AG10803 (cell line): ENCODE data around the gene OR2AG1.

Experiments
- DNase-seq: peaks from one replicate; pipeline ENCODE4 v3.0.0; 2010; ENCODE audit warnings: low read depth
- H3K4me3 ChIP-seq: 2 replicates; pipeline ENCODE4 v1.5.1; 2011; ENCODE audit warnings: mild to moderate bottlenecking, low read length, control low read depth
- TF ChIP-seq, protein P1 (sequence below): conservative IDR thresholded peaks from 2 replicates; pipeline ENCODE4 v1.5.1; 2011; ENCODE audit warnings: mild to moderate bottlenecking, low read length, control low read depth, inconsistent platforms

OR2AG1 gene

DNA sequence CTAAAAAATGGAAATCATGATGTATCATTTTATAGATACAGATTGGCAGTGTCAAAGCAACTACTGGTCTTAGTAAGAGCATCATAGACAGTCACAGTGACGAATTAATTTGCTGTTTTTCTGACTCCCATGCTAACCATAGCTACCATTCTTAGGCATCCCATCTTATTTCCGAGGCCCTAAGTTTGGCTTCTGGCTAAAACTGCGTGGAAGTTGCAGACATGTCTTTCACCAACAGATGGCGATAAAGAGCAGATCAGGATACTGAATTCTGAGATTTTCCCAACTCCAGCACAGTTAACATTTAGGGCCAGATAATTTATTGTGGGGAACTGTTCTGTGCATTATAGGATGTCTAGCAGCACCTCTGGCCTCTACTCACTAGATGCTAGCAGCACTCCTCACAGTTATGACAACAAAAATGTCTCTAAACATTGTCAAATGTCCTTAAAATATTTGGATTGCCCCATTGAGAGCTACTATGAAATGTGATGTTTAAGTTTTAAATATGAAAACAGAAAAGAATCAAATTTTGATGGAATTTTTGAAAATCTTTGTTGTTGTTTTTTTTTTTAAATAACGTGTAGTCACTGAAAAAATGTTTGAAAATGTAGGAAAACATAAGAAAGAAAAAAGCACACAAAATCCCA, 27.4 kb upstream of the OR2AG1 start:
- TF ChIP-seq, protein P1, sequence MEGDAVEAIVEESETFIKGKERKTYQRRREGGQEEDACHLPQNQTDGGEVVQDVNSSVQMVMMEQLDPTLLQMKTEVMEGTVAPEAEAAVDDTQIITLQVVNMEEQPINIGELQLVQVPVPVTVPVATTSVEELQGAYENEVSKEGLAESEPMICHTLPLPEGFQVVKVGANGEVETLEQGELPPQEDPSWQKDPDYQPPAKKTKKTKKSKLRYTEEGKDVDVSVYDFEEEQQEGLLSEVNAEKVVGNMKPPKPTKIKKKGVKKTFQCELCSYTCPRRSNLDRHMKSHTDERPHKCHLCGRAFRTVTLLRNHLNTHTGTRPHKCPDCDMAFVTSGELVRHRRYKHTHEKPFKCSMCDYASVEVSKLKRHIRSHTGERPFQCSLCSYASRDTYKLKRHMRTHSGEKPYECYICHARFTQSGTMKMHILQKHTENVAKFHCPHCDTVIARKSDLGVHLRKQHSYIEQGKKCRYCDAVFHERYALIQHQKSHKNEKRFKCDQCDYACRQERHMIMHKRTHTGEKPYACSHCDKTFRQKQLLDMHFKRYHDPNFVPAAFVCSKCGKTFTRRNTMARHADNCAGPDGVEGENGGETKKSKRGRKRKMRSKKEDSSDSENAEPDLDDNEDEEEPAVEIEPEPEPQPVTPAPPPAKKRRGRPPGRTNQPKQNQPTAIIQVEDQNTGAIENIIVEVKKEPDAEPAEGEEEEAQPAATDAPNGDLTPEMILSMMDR, result peak; percentile 96
- no peak overlapping the region for H3K4me3 ChIP-seq
- peak; percentile 20 for DNase-seq

GRCh38 chr11:6755953-6756347, 26.9 kb upstream of the OR2AG1 start:
- TF ChIP-seq, protein P1, result no peak
- H3K4me3 ChIP-seq, result no peak overlapping the region
- no peak for DNase-seq

DNA sequence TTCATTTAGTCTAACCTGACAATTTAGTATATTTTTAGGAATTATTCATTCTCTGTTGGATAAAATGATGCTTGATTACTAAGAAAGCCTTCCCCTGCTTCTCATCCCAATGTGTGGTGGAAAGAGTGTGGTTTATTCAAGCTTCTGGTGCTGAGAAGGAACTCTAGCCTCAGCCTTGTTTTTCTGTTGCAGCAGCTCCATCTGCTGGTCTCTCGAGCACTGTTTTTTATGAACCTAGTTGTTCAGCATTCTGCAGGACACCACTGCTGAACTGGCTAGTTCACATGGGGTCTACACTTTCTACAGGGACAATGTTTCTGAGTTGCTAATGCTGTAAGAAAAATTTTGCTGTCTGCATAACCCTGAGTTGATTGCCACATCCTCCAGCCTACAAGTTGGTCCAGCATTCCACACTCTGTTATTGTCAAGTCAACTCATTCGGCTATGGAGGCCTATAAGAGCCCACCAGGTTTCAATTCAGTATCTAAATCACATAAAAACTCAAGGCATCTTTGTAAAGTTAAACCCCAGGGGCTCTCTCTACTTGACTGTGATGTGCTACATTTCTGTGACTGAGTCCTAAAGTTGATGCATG, 25.4 kb upstream of the OR2AG1 start:
- DNase-seq, result peak; percentile 54
- TF ChIP-seq, protein P1, result peak; percentile 78
- H3K4me3 ChIP-seq, result no peak overlapping the region

- no peak for DNase-seq
- TF ChIP-seq, protein P1, result no peak
- no peak within 1 kb of the TSS for H3K4me3 ChIP-seq
Measured at GRCh38 chr11:6771926-6772893, 10.6 kb upstream of the OR2AG1 start, which contains the start of gene OR2AG2. OR2AG2 (minus strand) TSS chr11:6771976; CDS start chr11:6768957, 3,019 bp downstream.

GRCh38 chr11:6778518-6778917, 4.3 kb upstream of the OR2AG1 start:
- TF ChIP-seq, protein P1, result no peak
- DNase-seq, result no peak
- no peak overlapping the region for H3K4me3 ChIP-seq

- H3K4me3 ChIP-seq, result no peak overlapping the region
- DNase-seq, result no peak
- TF ChIP-seq, protein P1, result no peak
Measured at GRCh38 chr11:6780829-6781228, 2.0 kb upstream of the OR2AG1 start.
